K562 (cell line): Measurements from ENCODE around the gene PSMB11. TPM values are rescaled to one million over a fixed set of nuclear protein-coding genes. Genes with fewer than 3 reads are reported as not detected.

ENCODE experiments used
- EGR1 ChIP-seq: fragments of 450-650 bp; conservative IDR thresholded peaks from 2 replicates; pipeline ENCODE4 v1.6.1; 2017; ENCODE audit warnings: mild to moderate bottlenecking
- HOXB6 ChIP-seq: fragments of 250-450 bp; sonication (Bioruptor Pico); IDR thresholded peaks from 2 replicates; pipeline ENCODE4 v1.5.1; 2022; ENCODE audit warnings: mild to moderate bottlenecking, borderline replicate concordance
- KLF16 ChIP-seq: IDR thresholded peaks from 2 replicates; pipeline ENCODE4 v1.6.1; 2016; ENCODE audit warnings: antibody characterized with exemption
- RAD21 ChIP-seq, 2 experiments: fragments of 250-450 bp in 1 of 2; fragments of 450-650 bp in 1 of 2; sonication (Bioruptor Pico) in 1 of 2; formaldehyde crosslinking in 1 of 2; IDR thresholded peaks in 1 of 2; conservative IDR thresholded peaks in 1 of 2; 2 replicates each; pipeline versions ENCODE4 v1.4.0 to v1.8.0; 2020 to 2022; ENCODE audit warnings: mild to moderate bottlenecking in 2 of 2, moderate library complexity in 1 of 2
- RCOR1 ChIP-seq, 2 experiments: IDR thresholded peaks; 2 replicates each; pipeline ENCODE4 v1.6.1; 2012; ENCODE audit warnings: low read depth in 2 of 2, low read length in 2 of 2, borderline replicate concordance in 1 of 2, improper control_type of control experiment in 1 of 2
- STAG1 ChIP-seq: sonication (generic); formaldehyde crosslinking; IDR thresholded peaks from 2 replicates; pipeline ENCODE4 v1.5.0; 2020; ENCODE audit warnings: missing genetic modification reagents, borderline replicate concordance
- STAT5B ChIP-seq: fragments of 250-450 bp; sonication (Bioruptor Pico); IDR thresholded peaks from 2 replicates; pipeline ENCODE4 v1.8.0; 2021; ENCODE audit warnings: mild to moderate bottlenecking, inconsistent platforms
- polyA plus RNA-seq, 8 experiments: library from polyadenylated mRNA; depleted of rRNA in 4 of 8; stranded (reverse) in 5 of 8; unstranded in 3 of 8; fragments of >200 nt; fragmentation: Nextera tagmentation in 2 of 8; fragmentation: Illumina TruSeq in 1 of 8; extraction: Ambion mirVana in 2 of 8; extraction: Trizol in 1 of 8; gene quantifications; 2 replicates each; pipeline versions ENCODE4 v1.2.1 to v1.2.3, GENCODE V29; 2011 to 2014; ENCODE audit warnings: inconsistent platforms in 1 of 8, missing spikeins in 1 of 8
- total RNA-seq, 7 experiments: library from RNA; depleted of rRNA in 6 of 7; stranded (reverse); fragments of >200 nt in 6 of 7; fragmentation: Illumina TruSeq in 2 of 7; extraction: Trizol in 2 of 7; gene quantifications; 2 replicates each; pipeline versions ENCODE4 v1.2.1 to v1.2.3, GENCODE V29; 2011 to 2021; ENCODE audit warnings: low replicate concordance in 1 of 7
- TF ChIP-seq, protein P1 (sequence below), 2 experiments: fragments of 450-650 bp; formaldehyde crosslinking in 1 of 2; IDR thresholded peaks; 2 replicates each; pipeline versions ENCODE4 v1.4.0 to v1.6.1; 2014 to 2020; ENCODE audit warnings: mild to moderate bottlenecking in 2 of 2, borderline replicate concordance in 1 of 2, low read depth in 1 of 2
- TF ChIP-seq, protein P2 (sequence below): fragments of 450-650 bp; formaldehyde crosslinking; IDR thresholded peaks from 2 replicates; pipeline ENCODE4 v1.4.0; 2020; ENCODE audit warnings: mild to moderate bottlenecking, moderate library complexity
- TF ChIP-seq, protein P3 (sequence below), 3 experiments: IDR thresholded peaks in 2 of 3; conservative IDR thresholded peaks in 1 of 3; 2 replicates each; pipeline ENCODE4 v1.5.1; 2011 to 2012; ENCODE audit warnings: low read length in 3 of 3, mild to moderate bottlenecking in 3 of 3, control low read depth in 2 of 3, improper control_type of control experiment in 1 of 3, inconsistent platforms in 1 of 3, low read depth in 1 of 3, mixed read lengths in 1 of 3, moderate library complexity in 1 of 3; ENCODE audit not compliant: insufficient read depth in 2 of 3

The PSMB11 gene
- total and polyA plus RNA-seq, 9 of the 15 experiments (the other 6 are each of a cell fraction or from before 2014, with no cell fraction given): not detected

DNA sequence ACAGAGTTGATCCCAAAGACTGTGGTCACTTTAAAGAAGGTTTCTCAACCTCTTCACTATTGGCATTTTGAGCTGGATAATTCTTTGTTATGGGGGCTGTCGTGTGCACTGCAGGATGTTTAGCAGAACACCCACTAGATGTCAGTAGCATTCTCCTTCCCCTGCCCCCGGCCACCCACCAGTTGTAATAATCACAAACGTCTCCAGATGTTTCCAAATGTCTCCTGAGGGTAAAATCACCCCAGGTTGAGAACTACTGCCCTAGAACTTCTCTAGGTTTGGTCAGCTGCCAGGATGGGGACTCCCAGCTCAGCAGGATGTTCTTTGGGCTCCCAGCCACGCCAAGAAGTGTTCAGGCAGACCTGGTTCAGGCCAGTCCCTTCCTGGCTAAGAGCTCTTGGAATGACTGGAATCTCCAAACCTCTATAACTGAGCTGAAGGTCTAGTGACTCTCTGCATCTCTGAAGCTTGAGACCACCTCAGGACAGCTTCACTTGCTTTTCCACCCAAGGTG lies 47.2 kb upstream of the PSMB11 start (continued):
- TF ChIP-seq, protein P1, sequence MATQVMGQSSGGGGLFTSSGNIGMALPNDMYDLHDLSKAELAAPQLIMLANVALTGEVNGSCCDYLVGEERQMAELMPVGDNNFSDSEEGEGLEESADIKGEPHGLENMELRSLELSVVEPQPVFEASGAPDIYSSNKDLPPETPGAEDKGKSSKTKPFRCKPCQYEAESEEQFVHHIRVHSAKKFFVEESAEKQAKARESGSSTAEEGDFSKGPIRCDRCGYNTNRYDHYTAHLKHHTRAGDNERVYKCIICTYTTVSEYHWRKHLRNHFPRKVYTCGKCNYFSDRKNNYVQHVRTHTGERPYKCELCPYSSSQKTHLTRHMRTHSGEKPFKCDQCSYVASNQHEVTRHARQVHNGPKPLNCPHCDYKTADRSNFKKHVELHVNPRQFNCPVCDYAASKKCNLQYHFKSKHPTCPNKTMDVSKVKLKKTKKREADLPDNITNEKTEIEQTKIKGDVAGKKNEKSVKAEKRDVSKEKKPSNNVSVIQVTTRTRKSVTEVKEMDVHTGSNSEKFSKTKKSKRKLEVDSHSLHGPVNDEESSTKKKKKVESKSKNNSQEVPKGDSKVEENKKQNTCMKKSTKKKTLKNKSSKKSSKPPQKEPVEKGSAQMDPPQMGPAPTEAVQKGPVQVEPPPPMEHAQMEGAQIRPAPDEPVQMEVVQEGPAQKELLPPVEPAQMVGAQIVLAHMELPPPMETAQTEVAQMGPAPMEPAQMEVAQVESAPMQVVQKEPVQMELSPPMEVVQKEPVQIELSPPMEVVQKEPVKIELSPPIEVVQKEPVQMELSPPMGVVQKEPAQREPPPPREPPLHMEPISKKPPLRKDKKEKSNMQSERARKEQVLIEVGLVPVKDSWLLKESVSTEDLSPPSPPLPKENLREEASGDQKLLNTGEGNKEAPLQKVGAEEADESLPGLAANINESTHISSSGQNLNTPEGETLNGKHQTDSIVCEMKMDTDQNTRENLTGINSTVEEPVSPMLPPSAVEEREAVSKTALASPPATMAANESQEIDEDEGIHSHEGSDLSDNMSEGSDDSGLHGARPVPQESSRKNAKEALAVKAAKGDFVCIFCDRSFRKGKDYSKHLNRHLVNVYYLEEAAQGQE (IDR thresholded peaks at IDR 0.05; ENCODE audit: borderline replicate concordance): peak; percentile 81
- TF ChIP-seq, protein P1 (CRISPR knock-in tag; IDR thresholded peaks at IDR 0.05; ENCODE audit: low read depth): no peak
- TF ChIP-seq, protein P2, sequence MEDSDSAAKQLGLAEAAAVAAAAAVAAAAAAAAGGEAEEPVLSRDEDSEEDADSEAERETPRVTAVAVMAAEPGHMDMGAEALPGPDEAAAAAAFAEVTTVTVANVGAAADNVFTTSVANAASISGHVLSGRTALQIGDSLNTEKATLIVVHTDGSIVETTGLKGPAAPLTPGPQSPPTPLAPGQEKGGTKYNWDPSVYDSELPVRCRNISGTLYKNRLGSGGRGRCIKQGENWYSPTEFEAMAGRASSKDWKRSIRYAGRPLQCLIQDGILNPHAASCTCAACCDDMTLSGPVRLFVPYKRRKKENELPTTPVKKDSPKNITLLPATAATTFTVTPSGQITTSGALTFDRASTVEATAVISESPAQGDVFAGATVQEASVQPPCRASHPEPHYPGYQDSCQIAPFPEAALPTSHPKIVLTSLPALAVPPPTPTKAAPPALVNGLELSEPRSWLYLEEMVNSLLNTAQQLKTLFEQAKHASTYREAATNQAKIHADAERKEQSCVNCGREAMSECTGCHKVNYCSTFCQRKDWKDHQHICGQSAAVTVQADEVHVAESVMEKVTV (CRISPR knock-in tag): peak; percentile 49; the same call in 1 of the 2 replicates
- peak; percentile 42; the same call in 1 of the 2 replicates for TF ChIP-seq STAG1
- TF ChIP-seq RAD21 (CRISPR knock-in tag; conservative IDR thresholded peaks at IDR 0.05 in 1 of 2, IDR thresholded peaks at IDR 0.05 in 1 of 2): peak; percentile 73 to 89
- TF ChIP-seq, protein P3, sequence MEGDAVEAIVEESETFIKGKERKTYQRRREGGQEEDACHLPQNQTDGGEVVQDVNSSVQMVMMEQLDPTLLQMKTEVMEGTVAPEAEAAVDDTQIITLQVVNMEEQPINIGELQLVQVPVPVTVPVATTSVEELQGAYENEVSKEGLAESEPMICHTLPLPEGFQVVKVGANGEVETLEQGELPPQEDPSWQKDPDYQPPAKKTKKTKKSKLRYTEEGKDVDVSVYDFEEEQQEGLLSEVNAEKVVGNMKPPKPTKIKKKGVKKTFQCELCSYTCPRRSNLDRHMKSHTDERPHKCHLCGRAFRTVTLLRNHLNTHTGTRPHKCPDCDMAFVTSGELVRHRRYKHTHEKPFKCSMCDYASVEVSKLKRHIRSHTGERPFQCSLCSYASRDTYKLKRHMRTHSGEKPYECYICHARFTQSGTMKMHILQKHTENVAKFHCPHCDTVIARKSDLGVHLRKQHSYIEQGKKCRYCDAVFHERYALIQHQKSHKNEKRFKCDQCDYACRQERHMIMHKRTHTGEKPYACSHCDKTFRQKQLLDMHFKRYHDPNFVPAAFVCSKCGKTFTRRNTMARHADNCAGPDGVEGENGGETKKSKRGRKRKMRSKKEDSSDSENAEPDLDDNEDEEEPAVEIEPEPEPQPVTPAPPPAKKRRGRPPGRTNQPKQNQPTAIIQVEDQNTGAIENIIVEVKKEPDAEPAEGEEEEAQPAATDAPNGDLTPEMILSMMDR (IDR thresholded peaks at IDR 0.05 in 2 of 3, conservative IDR thresholded peaks at IDR 0.05 in 1 of 3; ENCODE audit: insufficient read depth in 2 of 3, low read depth in 1 of 3, low read length in 3 of 3): peak; percentile 72 to 87 (median 84)
- peak; percentile 70 for TF ChIP-seq EGR1
- 0 out of 4 replicates have a peak, but pooled peaks of 1 of the 2 experiments have one; percentile 11 for TF ChIP-seq RCOR1 (IDR thresholded peaks at IDR 0.05; ENCODE audit: borderline replicate concordance in 1 of 2, low read depth in 2 of 2, low read length in 2 of 2)
- TF ChIP-seq STAT5B (CRISPR knock-in tag): no peak
- TF ChIP-seq HOXB6: no peak
- TF ChIP-seq KLF16: peak; percentile 11; the same call in 1 of the 2 replicates
